GM19452 (cell line): ENCODE results near the gene CEP112.
"Not testable (repeated sequence)": the region's sequence is repeated elsewhere in the genome, so short reads cannot be mapped to it uniquely, and the experiment has no call there.

Experiments
- ATAC-seq: cut with Tn5 transposase; IDR thresholded peaks from one replicate; pipeline ENCODE4 v1.9.1; 2021; ENCODE audit not compliant: unreplicated experiment

The CEP112 gene

GRCh38 chr17:65698381-65699061, 493.4 kb downstream of the CEP112 start:
- no peak for ATAC-seq

- ATAC-seq = no peak
Measured at GRCh38 chr17:65697661-65698060, 494.3 kb downstream of the CEP112 start.

DNA sequence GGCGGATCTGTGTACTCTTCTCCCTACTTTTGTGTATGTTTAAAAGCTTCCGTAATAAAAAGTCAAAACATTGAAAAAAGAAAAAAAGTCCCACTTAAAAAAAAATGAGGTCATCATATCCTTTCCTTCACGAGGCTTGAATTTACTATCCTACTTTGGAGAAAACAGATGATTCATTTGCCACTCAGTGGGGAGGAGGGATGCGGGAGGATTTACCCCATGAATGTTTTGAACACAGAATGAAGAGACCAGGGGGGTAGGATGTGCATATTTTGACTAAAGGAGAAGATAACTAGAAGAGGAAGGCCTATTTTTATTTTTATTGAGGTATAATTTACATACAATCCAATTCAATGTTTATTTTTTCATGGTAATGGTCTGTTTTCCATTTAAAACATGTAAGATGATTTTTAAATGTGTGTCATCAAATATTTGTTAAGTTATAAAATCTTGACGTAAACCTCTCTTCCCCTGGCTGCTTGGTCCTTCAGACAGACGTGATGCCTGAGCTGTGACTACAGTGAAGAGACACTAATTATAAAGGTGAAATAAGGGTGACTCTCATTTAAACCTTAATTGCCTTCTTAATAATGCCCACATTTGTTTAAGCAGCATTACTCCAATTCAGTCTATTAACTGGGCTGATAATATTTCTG, 495.1 kb downstream of the CEP112 start:
- no peak for ATAC-seq

DNA sequence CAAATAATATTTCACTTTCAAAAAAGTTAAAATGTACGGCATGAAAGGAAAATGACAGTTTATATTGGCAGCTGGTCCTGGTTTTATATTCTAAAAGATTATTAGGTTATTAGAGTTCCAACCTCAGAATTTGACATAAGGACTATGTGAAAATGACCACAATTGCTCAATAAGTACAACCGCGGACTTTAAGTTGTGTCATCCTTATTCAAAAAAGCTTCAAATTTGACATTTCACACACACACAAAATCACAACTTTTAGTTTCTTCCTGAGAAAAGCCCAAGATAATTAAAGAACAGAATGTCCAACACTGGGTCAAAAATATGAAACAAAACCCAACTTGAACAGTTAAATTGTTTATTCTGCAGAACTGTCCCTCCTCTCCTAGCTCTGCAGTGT, 497.3 kb downstream of the CEP112 start:
- no peak for ATAC-seq

- ATAC-seq = no peak
Measured at GRCh38 chr17:65690626-65691310, 501.2 kb downstream of the CEP112 start.

DNA sequence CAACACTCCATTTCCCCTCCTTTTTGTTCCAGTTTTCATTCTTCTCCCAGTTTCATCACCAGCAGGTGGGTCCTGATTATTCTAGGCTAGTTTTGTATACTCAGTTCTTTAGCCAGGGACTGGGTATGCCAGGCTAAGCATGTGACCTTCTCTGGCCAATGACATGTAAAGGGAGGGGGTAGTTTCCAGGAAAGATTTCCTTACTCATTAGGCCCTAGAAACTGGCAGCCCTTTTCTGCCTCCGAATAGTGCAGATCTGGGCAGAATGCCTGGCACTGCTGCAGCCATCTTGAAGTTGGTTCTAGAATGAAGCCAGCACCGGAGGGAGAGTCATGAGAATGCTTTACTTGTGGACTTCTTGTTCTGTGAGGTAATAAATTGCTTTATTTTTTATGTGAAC, 503.6 kb downstream of the CEP112 start:
- ATAC-seq = no peak

DNA sequence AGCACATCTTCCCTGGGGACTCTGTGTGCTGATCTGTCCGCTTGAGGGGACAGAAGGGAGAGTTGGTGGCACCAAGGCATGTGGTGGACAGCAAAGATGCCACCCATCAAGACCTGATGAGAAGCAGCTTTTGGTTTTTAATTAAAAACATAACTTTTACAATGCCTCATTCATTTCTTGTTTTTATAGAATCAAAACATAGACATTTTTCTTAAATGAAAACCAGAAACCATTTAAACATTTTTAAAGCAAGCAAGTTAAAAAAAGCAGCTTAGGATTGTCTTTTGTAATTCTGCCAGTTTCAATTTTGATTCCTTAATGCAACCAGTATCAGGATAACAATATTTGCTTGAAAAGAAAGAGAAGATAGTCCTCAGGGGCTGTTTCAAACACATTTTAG, 506.8 kb downstream of the CEP112 start:
- ATAC-seq = no peak

DNA sequence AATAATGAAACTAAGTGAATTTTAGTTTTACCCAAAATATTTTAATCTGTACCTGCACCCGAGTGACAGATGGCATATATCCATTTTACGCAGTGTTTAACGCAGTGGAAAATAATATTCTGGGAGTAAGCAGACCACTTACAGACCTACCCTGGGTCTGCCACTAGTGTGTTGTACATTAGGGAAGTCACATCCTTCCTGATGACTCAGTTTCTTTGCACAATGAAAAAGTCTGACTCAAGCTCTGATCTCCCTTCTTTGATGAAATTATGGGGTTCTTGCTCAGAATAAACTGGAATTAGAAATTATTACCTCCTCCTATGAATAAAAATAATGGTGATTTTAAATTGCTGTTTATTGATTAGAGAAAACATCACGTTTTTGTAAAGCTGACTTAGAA, 507.3 kb downstream of the CEP112 start:
- ATAC-seq = no peak

DNA sequence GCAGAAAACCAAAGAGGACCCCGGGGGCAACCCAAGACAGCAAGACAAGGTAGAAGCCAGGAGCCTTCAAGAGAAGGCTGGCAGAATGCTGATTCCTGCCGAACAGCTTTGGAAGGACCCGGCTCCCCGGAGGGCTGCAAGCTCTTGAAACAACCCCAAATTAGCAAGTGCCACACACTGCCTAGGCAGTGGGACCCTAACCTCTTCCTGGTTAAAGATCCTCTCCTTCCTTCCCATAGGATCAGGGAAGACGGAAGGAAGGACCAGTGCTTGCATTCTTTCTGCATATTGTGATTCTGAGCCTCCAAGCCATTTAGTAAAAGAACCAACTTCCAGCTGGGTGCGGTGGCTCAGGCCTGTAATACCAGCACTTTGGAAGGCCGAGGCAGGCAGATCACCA, 508.5 kb downstream of the CEP112 start:
- ATAC-seq = no peak

DNA sequence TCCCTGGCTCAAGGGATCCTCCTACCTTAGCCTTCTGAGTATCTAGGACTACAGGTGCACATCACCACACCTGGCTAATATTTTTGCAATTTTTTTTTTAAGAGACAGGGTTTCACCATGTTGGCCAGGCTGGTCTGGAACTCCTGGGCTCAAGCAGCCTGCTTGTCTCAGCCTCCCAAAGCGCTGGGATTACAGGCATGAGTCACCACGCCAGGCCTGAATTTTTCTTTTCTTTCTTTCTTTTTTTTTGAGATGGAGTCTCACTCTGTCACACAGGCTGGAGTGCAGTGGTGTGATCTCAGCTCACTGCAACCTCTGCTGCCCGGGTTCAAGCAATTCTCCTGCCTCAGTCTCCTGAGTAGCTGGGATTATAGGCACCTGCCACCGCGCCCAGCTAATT, 510.2 kb downstream of the CEP112 start:
- not testable (repeated sequence) for ATAC-seq

DNA sequence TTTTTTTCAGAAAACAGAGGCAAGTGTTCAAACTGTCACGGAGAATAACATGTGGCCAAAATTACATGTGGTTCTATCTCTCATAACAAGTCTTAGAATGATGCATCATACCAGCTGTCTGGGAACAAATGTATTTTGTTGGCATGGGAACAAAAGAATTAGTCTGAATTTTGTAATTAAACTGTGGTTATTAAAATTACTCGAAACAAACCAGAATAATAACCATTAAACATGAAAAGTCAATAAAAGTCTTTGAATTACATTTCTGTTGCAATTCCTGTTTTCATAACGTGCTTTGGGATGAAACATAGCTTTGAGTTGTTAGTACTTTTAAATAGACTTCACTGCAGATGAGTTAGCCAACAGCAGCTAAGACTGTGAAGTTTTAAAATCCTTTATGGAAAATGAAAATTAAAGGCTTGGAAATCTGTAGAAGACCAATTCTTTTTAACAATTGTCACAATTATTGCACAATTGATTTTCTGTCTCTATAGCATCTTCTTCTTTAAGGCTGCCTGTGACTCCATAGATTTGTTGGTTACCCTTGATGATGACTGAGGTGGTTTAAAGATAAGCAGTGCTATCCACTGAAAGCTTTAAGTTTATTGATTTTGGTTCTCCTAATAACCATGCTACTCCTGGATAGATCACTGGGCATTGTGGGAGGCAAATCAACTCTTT, 512.6 kb downstream of the CEP112 start:
- ATAC-seq = no peak

GRCh38 chr17:65678546-65678945, 513.4 kb downstream of the CEP112 start:
- no peak for ATAC-seq

DNA sequence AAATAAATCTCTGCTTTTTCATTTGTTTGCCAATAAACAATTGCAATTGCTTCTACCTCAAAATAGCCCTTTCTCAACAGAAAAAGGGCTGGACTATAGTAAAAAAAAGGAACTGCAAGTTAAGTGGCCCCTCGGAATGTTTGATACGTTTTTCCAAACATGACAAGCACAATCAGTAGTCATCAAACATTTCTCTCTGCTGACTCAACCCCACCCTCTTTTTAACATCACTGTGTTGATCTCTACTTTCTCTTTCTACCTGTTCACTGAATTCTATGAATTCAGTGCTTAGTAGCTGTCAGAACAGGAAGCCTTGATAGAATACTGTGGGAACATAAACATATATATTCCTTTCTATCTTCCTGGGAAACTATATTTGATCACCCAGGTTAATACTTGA, 514.0 kb downstream of the CEP112 start:
- no peak for ATAC-seq

DNA sequence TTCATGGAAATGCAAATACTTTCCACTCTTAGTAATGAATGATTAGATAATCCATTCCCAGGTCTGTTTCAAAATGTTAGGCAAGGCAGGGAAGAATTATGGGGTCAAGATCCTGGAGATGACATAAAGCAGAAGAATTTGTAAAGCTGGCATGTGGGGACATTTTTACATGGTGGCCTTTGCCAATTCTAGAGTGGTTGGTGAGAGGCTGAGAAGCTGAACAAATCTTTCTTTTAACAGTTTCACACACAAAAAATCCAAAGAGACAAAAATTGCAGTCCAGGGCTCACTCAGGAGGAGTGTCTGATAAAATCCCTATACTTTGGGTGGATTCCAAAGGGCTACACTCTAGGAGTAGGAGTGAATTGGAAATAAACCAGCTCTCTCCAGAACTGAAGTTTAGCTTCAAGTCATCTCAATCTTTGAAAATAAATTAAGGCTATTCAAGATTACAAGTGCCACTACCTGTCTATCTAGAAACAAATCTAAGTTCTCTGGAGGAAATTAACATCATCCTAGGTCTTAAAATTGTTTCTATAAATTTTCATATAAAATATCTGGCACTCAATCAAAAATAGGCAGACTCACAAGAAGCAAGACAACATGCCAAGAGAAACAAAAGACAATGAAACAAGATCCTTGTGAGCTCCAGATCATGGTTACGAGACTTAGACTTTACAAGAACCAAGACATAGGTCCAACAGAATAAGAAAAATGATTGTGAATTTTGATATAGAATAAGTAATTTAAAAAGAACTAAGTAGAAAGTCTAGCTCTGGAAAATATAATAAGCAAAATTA, 517.5 kb downstream of the CEP112 start:
- ATAC-seq = no peak

DNA sequence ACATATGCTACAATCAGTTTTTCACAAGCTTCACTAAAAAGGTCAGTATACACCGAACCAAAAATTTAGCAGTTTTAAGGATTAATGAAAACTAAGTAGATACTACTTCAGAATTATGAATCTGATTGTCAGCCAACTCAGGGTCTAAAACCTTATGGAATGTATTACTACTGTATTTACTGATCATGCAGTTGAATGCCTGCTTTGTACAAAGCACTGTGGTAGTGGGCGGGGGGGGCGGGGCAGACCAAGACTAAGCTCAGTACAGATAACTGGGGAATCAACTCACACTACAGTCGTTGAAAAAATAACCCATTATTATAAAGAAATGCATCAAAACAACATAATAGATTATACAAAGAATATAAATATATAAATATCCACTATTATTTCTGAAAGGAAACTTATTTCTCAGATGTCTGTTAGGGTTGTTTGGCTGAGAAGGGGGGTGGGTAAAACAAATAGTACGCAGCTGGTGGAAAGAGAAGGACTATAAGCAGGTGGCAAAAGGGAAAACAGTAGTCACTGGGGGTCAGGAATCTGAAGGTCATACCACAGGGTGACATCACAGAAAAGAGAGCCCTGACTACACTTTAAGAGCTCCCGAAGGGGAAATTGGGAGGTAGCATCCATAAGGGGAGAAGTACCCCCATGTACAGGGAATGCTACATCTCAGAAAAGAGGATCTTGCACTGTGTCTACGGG, 521.1 kb downstream of the CEP112 start:
- ATAC-seq = no peak

DNA sequence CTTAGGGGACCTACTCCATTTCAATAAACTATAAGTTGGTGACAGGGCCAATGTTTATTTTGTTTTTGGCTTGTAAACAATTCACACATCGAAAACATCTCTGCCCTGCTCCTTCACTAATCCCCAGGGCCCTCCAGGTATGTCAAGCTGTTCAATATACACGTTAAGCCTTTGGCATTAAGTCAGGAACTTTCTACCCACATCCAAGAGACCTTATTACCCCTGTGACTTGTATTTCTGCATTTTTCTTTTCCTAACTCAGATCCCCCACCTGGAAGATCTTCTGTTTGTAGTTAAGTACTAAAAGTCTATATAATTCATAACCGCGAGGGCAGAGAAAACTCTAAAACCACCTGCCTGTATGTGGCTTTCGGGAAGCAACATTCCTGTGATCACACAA, 523.7 kb downstream of the CEP112 start:
- no peak for ATAC-seq

DNA sequence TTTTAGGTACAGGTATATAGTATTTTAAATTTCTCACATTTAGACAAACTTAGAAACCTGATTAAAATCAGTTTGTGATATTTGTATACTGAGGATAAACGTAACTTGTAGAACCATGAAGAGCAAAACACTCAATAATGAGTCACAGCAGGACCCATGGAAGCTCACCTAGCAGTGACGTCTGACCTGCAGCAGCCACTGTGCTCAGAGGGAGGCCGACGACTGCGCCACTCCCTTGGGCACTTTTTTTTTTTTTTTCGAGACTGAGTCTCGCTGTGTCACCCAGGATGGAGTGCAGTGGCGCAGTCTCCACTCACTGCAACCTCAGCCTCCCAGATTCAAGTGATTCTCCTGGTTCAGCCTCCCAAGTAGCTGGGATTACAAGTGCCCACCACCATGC, 524.3 kb downstream of the CEP112 start:
- no peak for ATAC-seq

DNA sequence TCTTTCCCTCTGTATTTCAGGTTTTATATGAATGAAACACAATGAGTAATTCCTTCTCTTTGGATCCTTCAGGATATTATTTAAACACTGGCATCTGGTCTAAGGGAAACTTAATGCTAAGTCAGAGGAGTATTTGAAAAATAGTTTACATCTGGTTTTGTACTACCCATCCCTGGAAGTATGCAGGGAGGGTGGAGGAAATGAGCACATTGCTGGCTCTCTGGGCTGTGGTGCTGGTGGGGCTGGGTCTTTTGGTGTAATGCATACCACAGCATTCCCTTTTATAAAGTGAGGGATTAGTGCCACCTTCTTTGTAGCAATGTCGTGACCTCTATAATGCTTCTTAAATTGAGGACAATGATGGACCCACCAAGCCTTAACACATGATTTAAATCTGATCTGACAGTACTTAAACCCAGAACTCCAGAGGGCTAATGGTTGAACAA, 525.0 kb downstream of the CEP112 start:
- ATAC-seq = no peak

- ATAC-seq = no peak
Measured at GRCh38 chr17:65665966-65666365, 526.0 kb downstream of the CEP112 start.

GRCh38 chr17:65664696-65665095, 527.2 kb downstream of the CEP112 start:
- ATAC-seq = no peak
